Fibroblast of the conjunctiva (primary cell): Measurements from ENCODE around the gene MESD.
"Not testable (repeated sequence)": the region's sequence is repeated elsewhere in the genome, so short reads cannot be mapped to it uniquely, and the experiment has no call there.

Experiments
- DNase-seq: peaks from one replicate; pipeline ENCODE4 v3.0.0-alpha.2; 2010; ENCODE audit warnings: low read depth

MESD gene

DNA sequence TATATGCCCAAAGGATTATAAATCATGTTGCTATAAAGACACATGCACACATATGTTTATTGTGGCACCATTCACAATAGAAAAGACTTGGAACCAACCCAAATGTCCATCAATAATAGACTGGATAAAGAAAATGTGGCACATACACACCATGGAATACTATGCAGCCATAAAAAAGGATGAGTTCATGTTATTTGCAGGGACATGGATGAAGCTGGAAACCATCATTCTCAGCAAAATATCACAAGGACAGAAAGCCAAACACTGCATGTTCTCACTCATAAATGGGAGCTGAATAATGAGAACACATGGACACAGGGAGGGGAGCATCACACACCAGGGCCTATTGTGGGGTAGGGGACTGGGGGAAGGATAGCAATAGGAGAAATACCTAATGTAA is 24.2 kb downstream of the MESD start:
- DNase-seq, result not testable (repeated sequence)

DNA sequence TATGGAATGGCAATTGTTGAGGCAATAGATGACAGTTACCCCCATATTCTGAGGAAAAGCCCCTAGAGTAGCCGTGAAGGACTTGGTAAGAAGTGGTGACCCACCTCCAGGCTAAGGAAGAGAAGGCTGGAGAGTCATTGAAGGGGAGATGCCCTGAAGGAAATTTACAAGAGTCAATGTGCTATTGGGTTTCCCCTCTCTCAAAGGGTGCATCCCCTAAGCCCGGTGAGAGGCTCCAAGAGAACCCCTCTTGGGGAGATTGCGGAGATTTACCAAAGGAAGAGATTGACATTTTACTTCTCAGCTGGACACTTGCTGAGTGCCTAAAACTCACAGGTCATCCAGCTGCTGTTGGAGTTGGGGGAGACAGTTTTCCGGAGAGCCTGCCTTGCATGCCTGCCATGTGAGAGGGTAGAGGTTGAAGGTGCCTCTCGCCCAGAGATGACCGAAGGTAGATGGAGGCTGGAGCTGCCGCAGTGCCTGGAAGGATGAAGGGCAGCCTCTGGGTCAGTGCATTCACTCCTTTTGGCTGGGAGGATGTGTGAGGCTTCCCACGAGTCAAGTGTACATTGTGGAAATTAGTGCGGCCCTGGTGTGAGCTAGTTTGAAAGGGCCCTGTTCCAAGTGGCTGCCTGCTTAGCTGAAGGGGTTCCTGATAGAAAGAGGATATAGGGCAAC is 30.7 kb downstream of the MESD start:
- DNase-seq, result no peak

DNA sequence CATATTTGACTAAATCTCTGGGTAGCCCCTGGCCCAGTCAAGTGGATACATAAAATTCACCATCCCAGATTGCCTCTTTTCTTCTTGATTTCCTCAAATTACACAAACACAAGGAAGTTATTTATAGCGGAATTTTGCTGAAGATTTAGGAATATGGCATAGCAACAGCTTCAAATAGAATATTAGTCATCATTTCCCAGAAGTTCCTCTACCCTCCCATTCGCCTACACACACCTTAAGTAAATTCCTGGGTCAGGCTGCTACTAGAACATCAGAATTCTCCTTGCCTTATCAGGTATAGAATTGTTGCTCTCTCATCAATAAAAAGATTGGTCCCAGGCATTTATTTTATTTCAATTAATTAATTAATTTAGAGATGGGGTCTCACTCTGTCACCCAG is 31.6 kb downstream of the MESD start:
- no peak for DNase-seq

DNA sequence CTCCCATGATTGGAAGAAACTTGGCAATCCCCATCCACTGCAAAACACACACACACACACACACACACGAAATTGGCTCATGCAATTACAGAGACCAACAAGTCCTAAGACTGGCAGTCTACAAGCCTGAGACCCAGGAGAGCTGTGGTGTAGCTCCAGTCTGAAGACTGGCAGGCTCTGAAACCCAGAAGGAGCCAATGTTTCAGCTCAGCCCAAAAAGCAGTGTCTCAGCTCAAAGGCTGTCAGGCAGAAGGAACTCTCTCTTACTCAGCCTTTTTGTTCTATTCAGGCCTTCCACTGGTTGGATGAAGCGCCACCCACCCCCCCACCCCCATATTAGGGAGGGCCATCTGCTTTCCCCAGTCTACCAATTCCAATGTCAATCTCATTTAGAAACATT is 32.1 kb downstream of the MESD start:
- DNase-seq, result no peak

DNA sequence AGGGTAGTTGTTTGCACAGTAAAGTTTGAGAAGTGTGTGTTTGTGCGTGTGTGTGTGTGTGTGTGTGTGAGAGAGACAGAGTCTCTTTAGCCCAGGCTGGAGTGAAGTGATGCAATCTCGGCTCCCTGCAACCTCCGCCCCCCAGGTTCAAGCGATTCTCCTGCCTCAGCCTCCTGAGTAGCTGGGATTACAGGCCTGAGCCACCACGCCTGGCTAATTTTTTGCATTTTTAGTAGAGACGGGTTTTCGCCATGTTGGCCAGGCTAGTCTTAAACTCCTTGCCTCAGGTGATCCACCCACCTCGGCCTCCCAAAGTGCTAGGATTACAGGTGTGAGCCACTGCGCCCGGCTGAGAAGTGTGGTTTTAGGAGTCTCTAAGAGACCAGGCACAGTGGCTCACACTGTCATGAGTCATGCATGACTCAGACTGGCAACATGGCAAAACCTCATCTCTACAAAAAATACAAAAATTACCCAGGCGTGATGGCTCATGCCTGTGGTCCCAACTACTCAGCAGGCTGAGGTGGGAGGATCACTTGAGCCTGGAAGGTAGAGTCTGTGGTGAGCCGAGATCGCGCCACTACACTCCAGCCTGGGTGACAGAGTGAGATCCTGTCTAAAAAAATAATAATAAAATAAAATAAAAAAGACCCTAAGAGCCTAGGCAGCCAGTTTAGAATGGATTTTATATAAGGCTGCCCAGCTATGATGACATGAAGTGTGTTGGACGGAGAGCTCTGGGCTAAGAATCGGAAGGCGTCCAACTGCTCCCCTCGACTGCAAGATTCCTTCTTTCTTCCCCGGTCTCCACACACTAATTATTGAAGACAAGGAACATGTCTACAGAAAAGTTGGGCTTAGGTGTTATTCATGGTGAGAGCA is 33.8 kb downstream of the MESD start:
- peak; percentile 63 for DNase-seq

DNA sequence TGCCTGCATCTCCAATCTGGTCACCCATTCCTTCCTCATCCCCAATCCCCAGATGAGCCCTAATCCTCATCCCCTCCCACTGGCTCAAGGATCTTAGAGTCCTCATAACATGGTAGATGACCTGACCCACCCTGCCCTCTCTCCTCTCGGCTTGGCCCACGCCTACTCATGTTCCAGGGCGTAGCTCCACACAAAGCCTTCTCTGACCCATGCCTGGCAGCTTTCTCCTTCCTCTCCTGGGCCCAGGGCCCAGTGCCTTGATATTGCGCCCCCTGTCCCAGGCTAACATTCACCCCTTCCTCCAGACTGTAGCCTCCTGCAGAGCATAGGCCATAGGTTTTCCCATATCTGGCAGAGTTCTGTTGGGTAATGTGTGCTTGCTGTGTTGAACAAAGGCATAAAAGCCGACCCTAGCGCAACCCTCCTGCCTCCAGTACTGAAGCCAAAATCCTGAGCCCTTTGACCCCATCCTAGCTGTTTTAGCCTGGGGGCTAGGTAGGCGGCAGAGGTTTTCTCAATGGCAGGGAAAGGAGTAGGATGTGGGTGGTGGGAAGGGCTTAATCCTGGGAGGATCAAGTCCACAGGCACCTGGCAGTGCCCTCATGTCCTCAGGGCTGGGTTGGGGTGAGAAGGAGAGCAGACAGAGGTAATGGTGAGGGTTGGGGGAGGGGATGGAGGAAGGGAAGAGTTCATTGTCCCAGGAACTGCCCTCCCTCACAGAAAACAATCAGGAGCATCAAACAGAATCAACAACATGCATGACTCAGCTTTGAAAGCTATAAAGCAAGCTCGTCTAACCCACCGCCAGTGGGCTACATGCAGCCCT is 35.5 kb downstream of the MESD start:
- DNase-seq, result no peak

DNA sequence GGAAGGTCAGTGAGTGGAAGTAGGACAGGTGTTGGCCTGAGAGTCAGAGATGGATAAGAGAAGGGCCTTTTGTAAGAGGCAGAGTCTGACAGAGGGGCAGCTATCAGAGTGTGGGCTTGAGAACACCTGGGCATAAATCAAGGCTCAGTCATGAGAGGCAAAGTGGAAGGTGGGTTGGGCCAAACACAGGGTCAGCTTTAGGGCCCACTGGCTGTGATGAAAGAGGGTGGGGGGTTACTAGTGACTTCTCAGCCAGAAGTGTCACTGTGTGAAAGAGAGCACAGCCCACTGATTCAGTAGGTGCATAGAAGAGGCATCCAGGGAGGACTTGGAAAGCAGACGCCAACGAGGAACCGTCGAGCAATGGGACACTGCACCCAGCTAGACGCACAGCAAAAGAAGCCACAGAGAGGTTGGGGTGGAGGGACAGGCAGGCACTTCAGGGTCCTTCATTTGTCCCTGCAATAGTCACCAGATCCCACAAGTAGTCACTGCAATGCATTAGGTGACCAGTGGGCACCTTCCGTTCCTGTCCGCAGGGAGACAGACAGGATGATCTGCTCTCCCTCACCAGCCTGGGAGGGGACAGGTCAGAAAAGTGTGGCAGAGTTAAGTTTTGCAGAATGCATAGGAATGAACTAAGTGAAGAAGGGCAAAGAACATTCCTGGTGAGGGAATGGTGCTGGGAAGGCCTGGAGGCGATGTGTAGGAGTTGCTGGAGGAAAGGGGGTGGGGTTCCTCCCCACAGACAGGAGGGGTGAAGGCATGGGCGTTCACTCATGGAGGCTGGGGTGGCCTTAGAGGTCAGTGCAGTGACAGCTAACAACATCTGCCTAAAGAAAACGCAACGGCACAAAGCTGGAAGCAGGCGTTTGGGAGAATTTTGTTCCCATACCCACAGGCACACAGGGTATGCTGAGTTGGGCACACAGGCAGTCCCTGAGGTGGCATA is 36.3 kb downstream of the MESD start:
- DNase-seq, result no peak

DNA sequence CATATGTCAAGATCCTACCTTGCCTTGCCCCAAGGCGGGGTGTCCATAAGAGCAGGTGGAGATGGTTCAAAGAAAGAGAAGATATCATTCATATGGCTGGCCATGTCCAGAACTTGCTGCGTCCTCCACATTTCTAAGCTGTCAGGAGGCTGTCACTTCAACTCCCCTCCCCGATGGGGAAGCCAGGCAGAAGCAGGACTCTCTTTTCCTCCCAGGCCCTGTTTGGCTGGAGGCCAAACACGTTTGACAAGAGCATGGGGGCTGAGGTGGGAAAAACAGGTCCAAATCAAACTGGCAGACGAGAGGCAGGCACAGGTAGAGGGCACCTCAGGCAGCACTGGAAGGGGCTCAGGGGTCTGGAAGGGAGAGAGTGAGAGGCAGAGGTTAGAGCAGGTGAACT is 37.7 kb downstream of the MESD start:
- DNase-seq, result no peak

DNA sequence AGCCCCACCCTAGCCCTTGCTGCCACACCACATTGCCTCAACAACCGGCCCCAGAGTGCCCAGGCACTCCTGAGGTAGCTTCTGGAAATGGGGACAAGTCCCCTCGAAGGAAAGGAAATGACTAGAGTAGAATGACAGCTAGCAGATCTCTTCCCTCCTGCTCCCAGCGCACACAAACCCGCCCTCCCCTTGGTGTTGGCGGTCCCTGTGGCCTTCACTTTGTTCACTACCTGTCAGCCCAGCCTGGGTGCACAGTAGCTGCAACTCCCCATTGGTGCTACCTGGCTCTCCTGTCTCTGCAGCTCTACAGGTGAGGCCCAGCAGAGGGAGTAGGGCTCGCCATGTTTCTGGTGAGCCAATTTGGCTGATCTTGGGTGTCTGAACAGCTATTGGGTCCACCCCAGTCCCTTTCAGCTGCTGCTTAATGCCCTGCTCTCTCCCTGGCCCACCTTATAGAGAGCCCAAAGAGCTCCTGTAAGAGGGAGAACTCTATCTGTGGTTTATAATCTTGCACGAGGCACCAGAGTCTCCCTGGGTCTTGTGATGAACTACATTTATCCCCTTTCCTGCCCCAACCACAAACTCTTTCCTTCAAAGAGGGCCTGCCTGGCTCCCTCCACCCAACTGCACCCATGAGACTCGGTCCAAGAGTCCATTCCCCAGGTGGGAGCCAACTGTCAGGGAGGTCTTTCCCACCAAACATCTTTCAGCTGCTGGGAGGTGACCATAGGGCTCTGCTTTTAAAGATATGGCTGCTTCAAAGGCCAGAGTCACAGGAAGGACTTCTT is 39.1 kb downstream of the MESD start:
- DNase-seq, result no peak

DNA sequence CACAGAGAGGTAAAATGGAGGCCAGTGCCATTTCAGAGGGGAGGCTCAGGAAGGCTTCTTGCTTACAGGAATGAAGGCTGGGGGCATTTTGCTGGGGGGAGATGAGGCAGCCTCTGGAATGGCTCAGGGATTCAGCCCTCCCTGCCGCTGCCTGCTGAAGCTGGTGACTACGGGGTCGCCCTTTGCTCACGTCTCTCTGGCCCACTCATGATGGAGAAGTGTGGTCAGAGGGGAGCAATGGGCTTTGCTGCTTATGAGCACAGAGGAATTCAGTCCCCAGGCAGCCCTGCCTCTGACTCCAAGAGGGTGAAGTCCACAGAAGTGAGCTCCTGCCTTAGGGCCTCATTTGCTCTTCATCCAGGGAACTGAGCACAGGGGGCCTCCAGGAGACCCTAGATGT is 39.9 kb downstream of the MESD start:
- no peak for DNase-seq

DNA sequence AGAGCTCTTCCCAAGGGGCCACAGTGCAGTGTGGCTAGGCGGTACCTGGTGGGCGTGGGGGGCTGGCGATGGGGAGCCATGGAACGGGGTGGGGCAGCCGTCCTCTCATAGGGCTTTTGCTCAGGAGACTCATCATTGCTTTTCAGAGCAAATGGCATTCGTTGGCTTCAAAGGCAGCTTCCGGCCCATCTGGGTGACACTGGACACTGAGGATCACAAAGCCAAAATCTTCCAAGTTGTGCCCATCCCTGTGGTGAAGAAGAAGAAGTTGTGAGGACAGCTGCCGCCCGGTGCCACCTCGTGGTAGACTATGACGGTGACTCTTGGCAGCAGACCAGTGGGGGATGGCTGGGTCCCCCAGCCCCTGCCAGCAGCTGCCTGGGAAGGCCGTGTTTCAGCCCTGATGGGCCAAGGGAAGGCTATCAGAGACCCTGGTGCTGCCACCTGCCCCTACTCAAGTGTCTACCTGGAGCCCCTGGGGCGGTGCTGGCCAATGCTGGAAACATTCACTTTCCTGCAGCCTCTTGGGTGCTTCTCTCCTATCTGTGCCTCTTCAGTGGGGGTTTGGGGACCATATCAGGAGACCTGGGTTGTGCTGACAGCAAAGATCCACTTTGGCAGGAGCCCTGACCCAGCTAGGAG is 40.8 kb downstream of the MESD start:
- no peak for DNase-seq

DNA sequence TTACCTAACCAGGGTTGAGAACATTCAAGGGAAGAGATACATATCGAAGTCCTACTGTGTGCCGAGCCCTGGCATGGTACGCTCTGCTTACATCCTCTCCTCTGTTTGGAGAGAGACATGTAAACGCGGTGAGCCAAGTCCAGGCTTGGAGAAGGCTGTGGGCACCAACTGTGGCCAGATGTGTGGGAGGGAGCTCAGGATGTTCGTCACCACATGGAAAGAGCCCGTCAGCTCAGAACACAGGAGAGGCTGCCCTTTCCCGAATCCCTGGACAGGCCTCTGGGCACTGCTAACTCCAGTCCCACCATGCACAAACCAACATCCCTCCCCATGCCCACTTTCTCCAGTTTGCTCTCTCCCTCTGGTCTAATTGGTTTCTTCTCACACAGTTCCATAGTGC is 43.0 kb downstream of the MESD start:
- no peak for DNase-seq

DNA sequence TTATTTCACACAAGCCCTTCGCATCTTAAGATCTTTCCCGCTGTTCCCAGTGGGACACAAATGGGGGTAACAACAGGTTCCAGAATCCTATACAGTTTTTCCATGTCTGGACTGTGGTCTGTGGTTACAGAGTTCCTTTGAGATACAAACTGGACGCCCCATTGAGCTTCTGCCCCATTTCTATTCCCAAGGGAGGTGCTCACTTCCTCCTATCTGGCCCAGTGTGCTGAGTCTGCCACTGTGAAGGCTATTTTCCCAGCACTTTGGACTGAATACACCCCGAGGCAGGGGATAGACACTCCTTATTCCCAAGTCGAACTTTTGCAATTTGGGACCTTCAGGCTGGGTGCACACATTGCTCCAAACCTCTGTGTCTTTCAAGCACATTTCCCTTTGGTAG is 44.0 kb downstream of the MESD start:
- DNase-seq, result no peak

DNA sequence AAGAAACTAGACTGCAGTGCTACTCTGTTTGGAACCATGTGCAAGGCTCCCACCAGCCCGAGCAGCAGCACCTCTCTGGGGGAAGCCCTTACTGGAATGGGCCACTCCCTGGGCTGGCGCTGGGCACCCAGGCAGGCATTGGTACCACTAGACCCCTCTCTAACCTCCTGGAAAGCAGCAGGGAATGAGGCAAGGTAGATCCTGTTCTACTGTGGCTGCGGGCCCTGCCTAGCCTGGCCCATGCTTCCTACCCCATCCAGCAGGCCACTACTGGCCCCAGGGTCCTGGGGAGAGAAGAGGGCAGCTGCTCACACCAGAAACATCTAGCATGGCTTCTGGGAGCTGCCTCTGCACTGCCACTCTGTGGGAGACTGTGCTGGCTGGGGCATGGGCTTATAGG is 44.8 kb downstream of the MESD start:
- no peak for DNase-seq

DNA sequence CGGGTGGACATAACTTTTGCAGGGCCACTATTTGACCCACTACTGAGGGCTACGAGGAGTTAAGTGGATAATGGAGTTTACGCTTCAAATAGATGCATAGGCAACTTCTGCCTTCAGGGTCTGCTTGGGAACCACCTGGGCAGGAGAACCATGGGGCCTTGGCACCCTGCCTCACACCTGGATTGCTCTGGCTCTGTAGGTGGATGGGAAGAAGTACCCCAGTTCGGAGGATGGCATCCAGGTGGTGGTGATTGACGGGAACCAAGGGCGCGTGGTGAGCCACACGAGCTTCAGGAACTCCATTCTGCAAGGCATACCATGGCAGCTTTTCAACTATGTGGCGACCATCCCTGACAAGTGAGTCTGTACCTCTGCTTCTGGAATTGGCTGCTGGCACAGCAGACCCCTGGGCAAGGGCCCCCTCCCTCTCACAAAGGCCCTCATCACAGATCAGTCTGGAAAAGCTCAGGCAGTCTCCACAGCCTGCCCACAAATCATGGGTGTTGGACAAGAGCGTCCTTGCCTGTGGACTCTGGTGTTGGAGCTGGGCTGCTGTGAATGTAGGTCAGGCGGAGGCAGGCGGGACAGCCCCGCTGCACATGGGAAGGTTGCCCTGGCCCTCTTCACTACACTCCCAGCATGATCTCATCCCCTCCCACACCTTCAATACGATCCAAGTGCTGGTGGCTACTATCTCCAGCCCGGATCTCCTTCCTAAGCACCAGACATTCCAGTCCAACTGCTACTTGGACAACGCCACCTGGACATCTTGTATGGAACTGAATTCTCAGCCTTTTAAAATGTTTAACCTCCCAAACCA is 46.7 kb downstream of the MESD start:
- no peak for DNase-seq

DNA sequence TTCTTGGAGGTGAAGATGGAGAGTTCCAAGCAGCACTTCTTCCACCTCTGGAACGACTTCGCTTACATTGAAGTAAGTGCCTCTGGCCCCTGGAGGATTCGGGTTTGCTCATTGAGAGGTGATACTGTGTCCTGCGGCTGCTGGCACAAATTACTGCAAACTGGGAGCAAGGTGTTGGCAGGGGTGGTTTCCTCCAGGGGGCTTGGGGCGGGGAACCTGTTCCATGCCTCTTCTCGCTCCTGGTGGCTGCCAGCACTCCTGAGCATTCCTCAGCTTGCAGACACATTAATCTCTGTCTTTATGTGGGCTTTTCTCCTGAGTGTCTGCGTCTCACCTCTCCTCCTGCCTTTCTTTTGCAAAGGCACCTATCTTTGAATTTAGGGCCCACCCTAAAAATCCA is 47.4 kb downstream of the MESD start:
- DNase-seq, result no peak

DNA sequence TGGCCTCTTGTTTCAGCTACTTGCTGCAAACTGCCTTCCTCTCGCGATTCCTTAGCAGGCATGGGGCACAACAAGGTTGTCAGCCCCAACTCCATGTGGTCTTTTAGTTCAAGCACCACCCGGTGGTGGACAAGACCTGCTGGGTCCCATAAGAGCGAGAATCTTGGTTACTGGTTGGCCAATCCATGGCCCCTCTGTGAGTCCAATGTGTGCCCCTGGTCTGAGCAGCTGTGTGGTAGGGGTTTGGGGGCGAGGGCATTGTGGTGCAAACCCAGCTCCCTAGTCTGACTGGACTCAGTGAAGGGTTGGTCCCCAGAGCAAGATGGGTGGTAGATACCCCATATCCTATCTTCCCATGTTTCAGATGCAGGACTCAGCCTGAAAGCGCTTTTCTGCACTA is 48.8 kb downstream of the MESD start:
- no peak for DNase-seq

DNA sequence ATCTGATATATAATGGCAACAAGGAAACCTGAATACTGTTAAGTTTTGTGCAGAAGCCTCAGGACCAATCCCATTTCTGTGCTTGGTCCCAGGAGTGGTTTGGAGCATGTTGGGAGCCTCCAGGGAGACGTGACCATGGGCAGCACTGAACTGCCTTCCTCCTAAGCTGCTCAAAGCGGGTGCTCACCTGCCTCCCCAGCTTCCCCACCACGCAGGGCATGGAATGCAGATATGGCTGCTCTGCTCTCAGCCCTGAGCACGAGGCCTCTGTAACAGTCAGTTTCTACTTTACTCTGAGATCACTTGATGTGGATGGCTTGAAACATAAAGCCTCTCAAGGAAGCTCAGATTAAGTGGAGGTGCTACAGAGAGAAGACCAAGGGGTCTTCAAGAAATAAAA is 49.3 kb downstream of the MESD start:
- no peak for DNase-seq

DNA sequence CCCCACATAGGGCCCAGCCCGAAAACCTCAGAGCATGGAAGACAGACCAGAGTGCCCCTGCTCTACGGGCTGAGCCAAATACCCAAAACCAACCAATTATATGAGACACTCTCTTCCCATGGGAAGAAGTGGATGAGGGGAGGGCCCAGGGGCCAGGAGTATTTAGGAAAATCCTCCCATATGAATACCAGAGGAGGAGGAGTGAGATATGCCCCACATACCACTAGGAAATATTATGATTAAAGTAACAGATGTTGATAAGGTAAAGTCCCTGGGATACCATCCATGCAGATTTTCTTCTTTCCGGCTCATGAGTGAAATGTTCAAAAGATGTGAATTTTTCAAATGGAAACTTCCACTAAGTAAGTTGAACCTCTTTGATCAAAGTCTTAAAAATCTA is 50.4 kb downstream of the MESD start:
- no peak for DNase-seq
